ENCODE results near the gene NUDT4. TPM values are rescaled to one million over a fixed set of nuclear protein-coding genes. Genes with fewer than 3 reads are reported as not detected.

NUDT4 gene
- total RNA-seq = 127 TPM

GRCh38 chr12:93377252-93378195 is at the start of gene NUDT4:
Gene NUDT4, plus strand, starts transcription at chr12:93377925. Its CDS starts 398 bp downstream, at chr12:93378323.

GRCh38 chr12:93441617-93442410 is 64.1 kb downstream of the NUDT4 start, which contains the start of gene UBE2N:
Gene UBE2N, minus strand, starts transcription at chr12:93441947. Its CDS starts 63 bp downstream, at chr12:93441884.

Other genes starting within 250 kb of the NUDT4 start
- 90.1 TPM for gene UBE2N, start 64.0 kb downstream of the NUDT4 start, total RNA-seq
- gene MRPL42, start 89.6 kb downstream of the NUDT4 start, total RNA-seq = 53.1 TPM
- gene SOCS2, start 194.8 kb downstream of the NUDT4 start, total RNA-seq = 45.3 TPM